HG03196 (cell line): ENCODE data around the gene CHN1.

ENCODE experiments used
- ATAC-seq: cut with Tn5 transposase; IDR thresholded peaks from one replicate; pipeline ENCODE4 v1.9.1; 2021; ENCODE audit not compliant: unreplicated experiment

CHN1 gene

GRCh38 chr2:175011505-175011904 lies 6.3 kb upstream of the CHN1 start:
- ATAC-seq = no peak

GRCh38 chr2:175010848-175011254 lies 5.7 kb upstream of the CHN1 start:
- ATAC-seq = no peak

GRCh38 chr2:175009917-175010621 lies 4.9 kb upstream of the CHN1 start:
- no peak for ATAC-seq

- ATAC-seq = no peak
Measured at GRCh38 chr2:175008801-175009495, 3.8 kb upstream of the CHN1 start.

- ATAC-seq = no peak
Measured at GRCh38 chr2:175008009-175008408, 2.8 kb upstream of the CHN1 start.

- ATAC-seq = no peak
Measured at GRCh38 chr2:175007510-175007909, 2.3 kb upstream of the CHN1 start.

- ATAC-seq = no peak
Measured at GRCh38 chr2:175006281-175006680, 1.1 kb upstream of the CHN1 start.

GRCh38 chr2:175005733-175006264 lies 618 bp upstream of the CHN1 start:
- ATAC-seq = no peak

- no peak for ATAC-seq
Measured at GRCh38 chr2:175004730-175004979, 526 bp downstream of the CHN1 start.

GRCh38 chr2:175003875-175004729 lies 1.1 kb downstream of the CHN1 start:
- no peak for ATAC-seq

- no peak for ATAC-seq
Measured at GRCh38 chr2:175002547-175003274, 2.5 kb downstream of the CHN1 start.

GRCh38 chr2:175001566-175001965 lies 3.6 kb downstream of the CHN1 start:
- no peak for ATAC-seq

GRCh38 chr2:174997110-174997509 lies 8.1 kb downstream of the CHN1 start:
- no peak for ATAC-seq

- no peak for ATAC-seq
Measured at GRCh38 chr2:174996622-174997021, 8.6 kb downstream of the CHN1 start.

GRCh38 chr2:174994381-174994780 lies 10.8 kb downstream of the CHN1 start:
- ATAC-seq = no peak

GRCh38 chr2:174992886-174993285 lies 12.3 kb downstream of the CHN1 start:
- no peak for ATAC-seq

GRCh38 chr2:174985614-174986013 lies 19.6 kb downstream of the CHN1 start:
- ATAC-seq = no peak

GRCh38 chr2:174984561-174984960 lies 20.6 kb downstream of the CHN1 start:
- no peak for ATAC-seq

- ATAC-seq = no peak
Measured at GRCh38 chr2:174981331-174981730, 23.9 kb downstream of the CHN1 start.

GRCh38 chr2:174979996-174980395 lies 25.2 kb downstream of the CHN1 start:
- ATAC-seq = no peak

GRCh38 chr2:174977364-174977763 lies 27.8 kb downstream of the CHN1 start:
- ATAC-seq = no peak
